Adipocyte (in vitro differentiated cells): Measurements from ENCODE around the gene ZNF438.
"Not testable (repeated sequence)": the region's sequence is repeated elsewhere in the genome, so short reads cannot be mapped to it uniquely, and the experiment has no call there.

ENCODE experiments used
- DNase-seq: peaks from one replicate; pipeline ENCODE4 v3.0.0-alpha.2; 2015; ENCODE audit warnings: low read depth
- H3K27me3 ChIP-seq: replicated peaks from 2 replicates; pipeline ENCODE4 v1.7.0; 2013; ENCODE audit warnings: mild to moderate bottlenecking, low read length, moderate library complexity; ENCODE audit not compliant: control insufficient read depth, insufficient read depth
- H3K36me3 ChIP-seq: 2 replicates; pipeline ENCODE4 v1.7.0; 2013; ENCODE audit warnings: low read length, mild to moderate bottlenecking, moderate library complexity; ENCODE audit not compliant: control insufficient read depth, insufficient read depth, severe bottlenecking
- H3K4me1 ChIP-seq: 2 replicates; pipeline ENCODE4 v1.7.0; 2013; ENCODE audit warnings: mild to moderate bottlenecking, low read length, moderate library complexity; ENCODE audit not compliant: control insufficient read depth, insufficient read depth
- H3K4me3 ChIP-seq: 2 replicates; pipeline ENCODE4 v1.7.0; 2013; ENCODE audit warnings: mild to moderate bottlenecking, low read length, moderate library complexity
- H3K9ac ChIP-seq: 2 replicates; pipeline ENCODE4 v1.7.0; 2013; ENCODE audit warnings: mild to moderate bottlenecking, low read length, moderate library complexity
- H3K9me3 ChIP-seq: 2 replicates; pipeline ENCODE4 v1.7.0; 2013; ENCODE audit warnings: mild to moderate bottlenecking, low read length, moderate library complexity; ENCODE audit not compliant: control insufficient read depth

Gene ZNF438

DNA sequence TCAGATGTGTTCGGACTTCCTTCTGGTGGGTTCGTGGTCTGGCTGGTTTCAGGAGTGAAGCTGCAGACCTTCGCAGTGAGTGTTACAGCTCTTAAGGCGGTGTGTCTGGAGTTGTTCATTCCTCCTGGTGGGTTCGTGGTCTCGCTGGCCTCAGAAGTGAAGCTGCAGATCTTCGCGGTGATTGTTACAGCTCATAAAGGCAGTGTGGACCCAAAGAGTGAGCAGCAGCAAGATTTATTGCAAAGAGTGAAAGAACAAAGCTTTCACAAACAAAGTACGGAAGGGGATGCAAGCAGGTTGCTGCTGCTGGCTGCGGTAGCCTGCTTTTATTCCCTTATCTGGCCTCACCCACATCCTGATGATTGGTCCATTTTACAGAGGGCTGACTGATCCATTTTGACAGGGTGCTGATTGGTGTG, 102.3 kb downstream of the ZNF438 start:
- not testable (repeated sequence) for H3K9me3 ChIP-seq, H3K4me1 ChIP-seq, H3K9ac ChIP-seq, H3K27me3 ChIP-seq, H3K4me3 ChIP-seq, DNase-seq
- H3K36me3 ChIP-seq = peaks cover 29% of the 10 kb centered on the region

DNA sequence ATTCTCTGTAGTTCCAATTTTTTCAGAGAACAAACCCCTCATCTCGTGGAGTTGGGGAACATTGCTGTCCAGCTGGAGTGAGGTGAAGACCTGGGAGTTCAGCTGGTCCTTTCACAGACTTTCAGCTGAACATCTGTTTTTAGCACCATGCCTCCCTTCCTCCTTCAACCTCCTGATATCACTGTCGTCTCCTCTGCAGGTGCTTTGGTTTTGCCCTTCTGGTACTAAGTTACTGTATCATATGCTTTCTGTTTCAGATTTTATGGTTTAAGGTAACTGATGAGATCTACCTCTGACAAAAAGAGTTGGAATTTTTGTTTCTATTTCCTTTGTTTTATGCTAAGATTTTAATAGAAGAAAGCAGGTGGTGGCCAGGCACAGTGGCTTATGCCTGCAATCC, 102.9 kb downstream of the ZNF438 start:
- H3K27me3 ChIP-seq = no peaks in the 10 kb centered on the region
- DNase-seq = no peak

DNA sequence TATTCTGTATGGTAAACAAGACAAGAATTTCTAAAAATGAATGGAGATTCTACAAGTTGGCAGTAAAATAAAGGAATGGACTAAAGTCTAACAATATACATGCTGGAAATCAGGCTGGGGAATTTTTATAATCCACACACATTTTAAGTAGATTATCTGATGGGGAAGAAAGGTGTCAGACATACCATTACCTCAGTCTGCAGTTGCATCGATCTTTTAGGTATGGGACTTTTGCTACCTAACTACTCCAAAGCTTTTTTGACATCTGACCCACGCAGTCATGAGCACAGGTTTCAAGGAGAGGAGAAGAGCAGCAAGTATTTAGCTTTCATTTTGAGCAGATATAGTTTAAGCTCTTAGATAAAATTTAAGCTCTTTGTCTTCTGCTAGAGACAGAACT, 113.0 kb downstream of the ZNF438 start:
- DNase-seq = no peak
- no peak overlapping the region for H3K9ac ChIP-seq
- peaks cover under 1% of the 10 kb centered on the region for H3K9me3 ChIP-seq
- peaks cover 16% of the 10 kb centered on the region for H3K4me1 ChIP-seq
- no peaks in the 10 kb centered on the region for H3K27me3 ChIP-seq
- H3K4me3 ChIP-seq = no peak overlapping the region
- peaks cover 15% of the 10 kb centered on the region for H3K36me3 ChIP-seq

More for the DNA sequence above, 102.9 kb downstream of the ZNF438 start:
- no peak overlapping the region for H3K4me3 ChIP-seq
- no peak overlapping the region for H3K9ac ChIP-seq
- H3K36me3 ChIP-seq = peaks cover 35% of the 10 kb centered on the region
- peaks cover 9% of the 10 kb centered on the region for H3K9me3 ChIP-seq
- peaks cover 4% of the 10 kb centered on the region for H3K4me1 ChIP-seq

DNA sequence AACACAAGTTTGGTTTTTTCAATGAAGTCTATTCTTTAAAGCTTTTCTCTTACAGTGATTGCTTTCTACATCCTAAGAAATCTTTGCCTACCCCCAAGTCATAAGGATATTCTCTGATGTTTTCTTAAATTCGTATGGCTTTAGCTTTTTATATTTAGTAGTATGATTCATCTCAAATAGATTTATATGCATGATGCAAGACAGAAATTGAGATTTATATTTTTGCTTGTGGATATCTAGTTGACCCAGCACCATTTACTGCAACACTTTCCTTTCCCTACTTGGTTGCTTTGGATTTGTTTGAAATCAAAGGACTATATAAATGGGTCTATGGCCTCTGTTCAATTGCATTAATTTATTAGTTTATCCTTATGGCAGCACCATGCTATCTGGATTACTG, 113.9 kb downstream of the ZNF438 start:
- peak; percentile 44 for DNase-seq
- Histone ChIP-seq H3K4me1 (peaks cover 24% of the 10 kb centered on the region), H3K36me3 (peaks cover 11% of the 10 kb centered on the region)

DNA sequence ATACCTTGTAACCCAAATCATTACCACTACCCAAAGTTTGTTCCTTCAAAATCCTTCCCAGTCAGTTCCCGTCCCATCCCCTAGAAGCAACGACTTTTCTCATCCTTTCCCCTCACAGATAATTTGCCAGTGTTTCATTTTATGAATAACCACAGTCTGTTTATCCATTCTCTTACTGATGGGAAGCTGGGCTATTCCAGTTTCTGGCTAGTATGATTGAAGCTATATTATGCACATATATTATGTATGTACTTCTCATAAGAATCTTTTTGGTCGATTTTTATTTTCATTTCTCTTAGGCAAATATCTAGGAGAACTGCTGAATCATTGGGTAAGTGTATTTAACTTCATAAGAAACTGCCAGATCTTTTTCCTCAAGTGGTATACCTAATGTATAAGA, 114.6 kb downstream of the ZNF438 start:
- H3K4me3 ChIP-seq = no peak overlapping the region
- H3K9ac ChIP-seq = no peak overlapping the region
- H3K27me3 ChIP-seq = no peaks in the 10 kb centered on the region
- DNase-seq = no peak
- H3K9me3 ChIP-seq = no peaks in the 10 kb centered on the region
- peaks cover 31% of the 10 kb centered on the region for H3K4me1 ChIP-seq
- H3K36me3 ChIP-seq = peaks cover 10% of the 10 kb centered on the region

More for the DNA sequence above, 113.9 kb downstream of the ZNF438 start:
- H3K4me3 ChIP-seq = no peak overlapping the region
- H3K27me3 ChIP-seq = no peaks in the 10 kb centered on the region
- no peak overlapping the region for H3K9ac ChIP-seq
- H3K9me3 ChIP-seq = no peaks in the 10 kb centered on the region

DNA sequence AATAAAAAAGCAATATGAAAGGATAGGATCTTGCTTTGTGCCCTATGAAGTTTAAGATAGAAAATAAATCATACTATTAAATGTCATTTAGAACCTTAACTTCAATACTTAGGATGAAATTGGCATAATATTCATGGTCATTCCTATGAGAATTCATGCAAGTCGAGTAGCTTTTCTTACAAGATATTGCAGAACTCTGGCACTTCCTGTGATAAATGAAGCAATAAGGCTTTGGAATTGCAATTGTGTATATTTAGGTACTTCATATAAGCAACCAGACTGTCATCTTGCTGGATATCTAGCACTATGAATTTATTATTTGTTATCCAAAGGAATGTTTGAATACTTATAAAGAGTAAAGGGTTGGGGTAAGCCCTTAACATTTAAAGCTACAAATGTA, 116.5 kb downstream of the ZNF438 start:
- Histone ChIP-seq H3K36me3 (no peaks in the 10 kb centered on the region), H3K4me3 (no peak overlapping the region), H3K4me1 (peaks cover 33% of the 10 kb centered on the region), H3K9ac (no peak overlapping the region), H3K27me3 (no peaks in the 10 kb centered on the region), H3K9me3 (no peaks in the 10 kb centered on the region)
- DNase-seq = peak; percentile 63

DNA sequence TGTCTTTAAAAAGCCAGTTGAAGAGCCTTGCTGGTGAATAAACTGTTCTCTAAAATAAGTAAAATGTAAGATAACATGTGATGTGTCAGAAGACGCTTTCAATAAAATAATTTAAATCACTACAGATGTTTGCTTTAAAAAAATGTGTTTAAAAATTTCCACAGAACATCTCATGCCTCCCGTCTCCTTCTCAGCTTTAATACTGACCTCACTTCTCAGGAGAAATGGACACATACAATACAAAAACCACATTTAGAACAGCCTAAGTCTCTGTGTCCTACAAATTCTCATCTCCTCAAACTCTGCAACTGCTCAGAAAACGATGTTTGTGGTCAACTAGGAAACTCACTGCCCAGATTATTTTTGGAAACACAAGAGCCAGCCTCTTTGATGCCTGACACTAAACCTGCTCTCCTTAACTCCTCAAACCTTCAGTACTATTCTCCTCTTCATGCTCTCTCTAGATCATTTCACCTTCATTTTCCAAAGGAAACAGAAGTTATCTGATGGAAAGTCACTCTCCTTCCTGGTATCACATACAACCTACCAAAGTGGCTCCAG, 120.3 kb downstream of the ZNF438 start:
- Histone ChIP-seq H3K4me3 (no peak overlapping the region), H3K36me3 (peaks cover 22% of the 10 kb centered on the region), H3K9me3 (no peaks in the 10 kb centered on the region), H3K9ac (no peak overlapping the region), H3K27me3 (no peaks in the 10 kb centered on the region), H3K4me1 (peaks cover 33% of the 10 kb centered on the region)
- peak; percentile 7 for DNase-seq

DNA sequence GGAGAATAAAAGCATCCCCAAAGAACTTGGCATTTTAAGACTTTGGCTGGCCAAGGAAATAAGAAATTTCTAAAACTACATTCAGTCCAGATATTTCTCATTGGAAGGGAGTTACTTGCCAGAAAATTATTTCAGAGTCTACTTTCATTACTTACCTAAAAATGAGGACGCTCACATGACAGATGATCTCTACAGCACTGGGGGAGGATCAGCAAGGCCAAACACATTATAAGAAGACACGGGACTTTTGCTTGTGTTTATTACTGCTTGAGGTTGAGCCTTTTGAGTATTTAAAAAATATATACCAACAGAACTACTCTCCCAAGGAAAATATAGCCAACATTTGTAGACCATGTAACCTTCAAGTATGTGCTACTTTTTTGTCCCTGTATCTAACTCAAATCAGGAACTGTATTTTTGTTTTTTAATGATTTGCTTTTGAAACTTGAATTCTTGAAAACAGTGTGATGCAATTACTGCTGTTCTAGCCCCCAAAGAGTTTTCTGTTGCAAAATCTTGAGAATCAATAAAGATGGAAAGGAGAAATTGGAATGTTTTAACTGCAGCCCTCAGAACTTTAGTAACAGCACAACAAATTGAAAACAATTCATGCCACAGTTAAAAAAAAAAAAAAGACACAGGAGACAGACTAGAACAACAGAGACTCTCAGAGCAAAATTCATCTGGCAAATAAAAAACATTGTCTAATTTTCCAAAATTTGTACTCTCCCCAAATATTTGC, 128.1 kb downstream of the ZNF438 start:
- H3K9ac ChIP-seq = peak overlapping the region; percentile 65
- peak; percentile 45 for DNase-seq
- H3K36me3 ChIP-seq = peaks cover 41% of the 10 kb centered on the region
- H3K9me3 ChIP-seq = no peaks in the 10 kb centered on the region
- peaks cover 18% of the 10 kb centered on the region for H3K4me1 ChIP-seq
- H3K27me3 ChIP-seq = no peaks in the 10 kb centered on the region
- peak overlapping the region; percentile 39 for H3K4me3 ChIP-seq

DNA sequence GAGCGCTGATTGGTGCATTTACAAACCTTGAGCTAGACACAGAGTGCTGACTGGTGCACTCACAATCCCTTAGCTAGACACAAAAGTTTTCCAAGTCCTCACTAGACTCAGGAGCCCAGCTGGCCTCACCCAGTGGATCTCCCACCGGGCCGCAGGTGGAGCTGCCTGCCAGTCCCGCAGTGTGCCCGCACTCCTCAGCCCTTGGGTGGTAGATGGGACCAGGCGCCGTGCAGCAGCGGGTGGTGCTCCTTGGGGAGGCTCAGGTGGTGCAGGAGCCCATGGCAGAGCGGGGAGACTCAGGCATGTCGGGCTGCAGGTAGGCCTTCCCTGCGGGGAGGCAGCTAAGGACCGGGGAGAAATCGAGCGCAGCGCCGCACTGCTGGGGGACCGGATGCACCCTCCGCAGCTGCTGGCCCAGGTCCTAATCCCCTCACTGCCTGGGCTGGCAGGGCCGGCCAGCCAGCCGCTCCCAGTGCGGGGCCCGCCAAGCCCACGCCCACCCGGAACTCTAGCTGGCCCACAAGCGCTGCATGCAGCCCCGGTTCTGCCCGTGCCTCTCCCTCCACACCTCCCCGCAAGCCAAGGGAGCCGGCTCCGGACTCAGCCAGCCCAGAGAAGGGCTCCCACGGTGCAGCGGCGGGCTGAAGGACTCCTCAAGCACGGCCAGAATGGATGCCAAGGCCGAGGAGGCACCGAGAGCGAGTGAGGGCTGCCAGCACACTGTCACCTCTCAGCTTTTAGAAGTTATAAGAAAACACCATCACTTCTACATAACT, 128.9 kb downstream of the ZNF438 start:
- peak overlapping the region; percentile 39 for H3K4me3 ChIP-seq
- H3K4me1 ChIP-seq = peaks cover 18% of the 10 kb centered on the region
- no peaks in the 10 kb centered on the region for H3K9me3 ChIP-seq
- peaks cover 34% of the 10 kb centered on the region for H3K36me3 ChIP-seq
- no peak for DNase-seq
- H3K9ac ChIP-seq = peak overlapping the region; percentile 65
- no peaks in the 10 kb centered on the region for H3K27me3 ChIP-seq

DNA sequence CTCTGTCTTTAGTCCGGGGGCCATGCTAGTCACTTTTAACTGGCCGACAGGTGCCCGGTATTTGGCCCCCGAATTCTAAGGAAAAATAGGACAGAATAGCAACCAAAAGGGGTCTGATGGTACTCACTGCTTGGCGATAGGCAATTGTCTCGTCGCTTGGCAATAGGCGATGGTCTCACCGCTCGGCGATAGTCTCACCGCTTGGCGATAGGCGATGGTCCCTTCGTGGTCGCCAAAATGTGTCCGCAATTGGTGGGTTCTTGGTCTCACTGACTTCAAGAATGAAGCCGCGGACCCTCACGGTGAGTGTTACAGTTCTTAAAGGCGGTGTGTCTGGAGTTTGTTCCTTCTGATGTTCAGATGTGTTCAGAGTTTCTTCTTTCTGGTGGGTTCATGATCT, 130.2 kb downstream of the ZNF438 start:
- not testable (repeated sequence) for H3K9me3 ChIP-seq, H3K4me3 ChIP-seq, H3K27me3 ChIP-seq, DNase-seq, H3K9ac ChIP-seq
- Histone ChIP-seq H3K36me3 (peaks cover 33% of the 10 kb centered on the region), H3K4me1 (peaks cover 18% of the 10 kb centered on the region)

DNA sequence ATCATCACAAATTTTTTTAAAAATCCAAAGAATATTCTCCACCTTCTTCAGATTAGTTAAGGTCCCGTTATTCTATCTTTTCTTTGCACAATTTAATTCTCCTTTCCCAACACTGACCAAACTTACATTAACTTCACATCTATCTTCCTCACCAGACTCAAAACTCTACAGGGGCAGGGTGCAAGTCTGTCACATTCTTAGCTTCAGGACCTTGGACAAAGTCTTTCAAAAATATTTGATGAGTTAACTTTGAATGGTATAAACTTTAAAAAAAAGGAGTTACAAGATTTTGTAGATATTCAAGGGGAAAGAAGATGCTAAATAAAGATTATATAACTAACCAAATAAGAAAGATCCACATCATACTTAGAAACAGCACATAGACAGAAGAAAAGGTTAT, 132.7 kb downstream of the ZNF438 start:
- Histone ChIP-seq H3K4me3 (no peak overlapping the region), H3K27me3 (no peaks in the 10 kb centered on the region), H3K9ac (no peak overlapping the region), H3K36me3 (peaks cover 28% of the 10 kb centered on the region), H3K4me1 (peaks cover 10% of the 10 kb centered on the region), H3K9me3 (no peaks in the 10 kb centered on the region)
- no peak for DNase-seq
